GM20000 (cell line): ENCODE measurements around the gene NFKBIZ.

Experiments
- DNase-seq: peaks from one replicate; pipeline ENCODE4 v3.0.0; 2012; ENCODE audit warnings: low spot score
- TF ChIP-seq, protein P1 (sequence below): IDR thresholded peaks from 2 replicates; pipeline ENCODE4 v1.5.1; 2012; ENCODE audit warnings: mild to moderate bottlenecking, control low read depth; ENCODE audit errors: extremely low read depth, missing control alignments

The NFKBIZ gene

DNA sequence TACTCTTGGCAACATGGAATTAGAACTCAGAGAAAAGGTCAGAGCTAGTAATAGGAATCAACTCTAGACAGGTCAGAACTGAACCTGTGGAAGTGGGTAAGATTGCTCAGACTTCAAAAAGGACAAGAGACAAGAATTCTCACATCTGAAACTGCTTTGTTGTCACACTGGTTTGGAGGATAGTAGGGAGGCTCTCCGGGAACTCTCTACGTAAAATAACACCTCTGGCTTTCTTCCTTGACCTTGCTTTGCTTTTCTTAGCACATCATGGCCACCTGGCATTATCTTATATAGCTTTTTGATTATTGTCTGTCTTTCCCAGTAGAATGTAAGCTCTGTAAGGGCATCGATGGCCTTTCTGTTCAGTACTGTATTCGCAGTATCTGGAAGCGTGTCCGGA is 13.2 kb upstream of the NFKBIZ start:
- TF ChIP-seq, protein P1, sequence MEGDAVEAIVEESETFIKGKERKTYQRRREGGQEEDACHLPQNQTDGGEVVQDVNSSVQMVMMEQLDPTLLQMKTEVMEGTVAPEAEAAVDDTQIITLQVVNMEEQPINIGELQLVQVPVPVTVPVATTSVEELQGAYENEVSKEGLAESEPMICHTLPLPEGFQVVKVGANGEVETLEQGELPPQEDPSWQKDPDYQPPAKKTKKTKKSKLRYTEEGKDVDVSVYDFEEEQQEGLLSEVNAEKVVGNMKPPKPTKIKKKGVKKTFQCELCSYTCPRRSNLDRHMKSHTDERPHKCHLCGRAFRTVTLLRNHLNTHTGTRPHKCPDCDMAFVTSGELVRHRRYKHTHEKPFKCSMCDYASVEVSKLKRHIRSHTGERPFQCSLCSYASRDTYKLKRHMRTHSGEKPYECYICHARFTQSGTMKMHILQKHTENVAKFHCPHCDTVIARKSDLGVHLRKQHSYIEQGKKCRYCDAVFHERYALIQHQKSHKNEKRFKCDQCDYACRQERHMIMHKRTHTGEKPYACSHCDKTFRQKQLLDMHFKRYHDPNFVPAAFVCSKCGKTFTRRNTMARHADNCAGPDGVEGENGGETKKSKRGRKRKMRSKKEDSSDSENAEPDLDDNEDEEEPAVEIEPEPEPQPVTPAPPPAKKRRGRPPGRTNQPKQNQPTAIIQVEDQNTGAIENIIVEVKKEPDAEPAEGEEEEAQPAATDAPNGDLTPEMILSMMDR = no peak
- no peak for DNase-seq

DNA sequence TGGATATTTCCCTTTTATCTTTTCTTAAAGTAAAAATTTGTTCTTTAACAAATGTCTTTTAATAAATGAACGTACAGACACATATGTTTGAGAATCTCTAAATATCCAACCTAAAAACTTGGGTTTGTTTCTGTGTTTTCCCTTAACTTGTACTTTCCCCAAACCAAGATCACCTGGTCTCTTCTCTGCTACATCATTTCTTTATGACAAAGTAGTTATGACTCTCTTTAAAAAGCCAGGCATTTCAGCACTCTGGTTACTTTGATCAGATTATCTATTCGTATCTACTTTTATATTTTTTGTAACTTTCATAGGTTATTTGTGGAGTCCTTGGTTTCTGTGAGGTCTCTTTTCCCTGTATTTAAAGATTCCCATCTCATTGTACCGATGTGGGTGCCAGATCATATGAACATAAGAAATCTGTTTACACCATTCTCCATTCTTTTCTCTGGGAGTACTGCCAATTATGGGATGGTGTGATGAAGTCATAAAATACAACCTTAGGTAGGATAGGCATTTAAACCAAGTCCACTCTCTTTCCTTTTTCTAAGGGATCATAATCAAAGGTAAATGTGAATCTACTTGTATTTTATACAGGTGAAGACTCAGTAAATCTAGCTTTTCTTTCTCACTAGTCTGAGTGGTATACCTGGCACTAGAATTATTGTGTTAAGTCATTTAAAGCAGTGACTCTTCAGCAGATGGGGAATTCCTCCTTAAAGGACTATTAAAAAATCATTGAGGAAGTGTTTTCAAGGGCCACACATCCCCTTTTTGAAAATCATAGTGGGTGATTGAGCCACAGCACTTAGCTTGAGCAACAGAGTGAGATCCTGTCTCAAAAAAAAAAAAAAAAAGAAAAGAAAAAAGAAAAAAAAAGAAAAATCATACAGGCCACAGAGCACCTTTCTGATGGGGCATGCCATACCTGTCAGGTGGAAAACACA is 12.4 kb upstream of the NFKBIZ start:
- TF ChIP-seq, protein P1 = no peak
- DNase-seq = no peak

DNA sequence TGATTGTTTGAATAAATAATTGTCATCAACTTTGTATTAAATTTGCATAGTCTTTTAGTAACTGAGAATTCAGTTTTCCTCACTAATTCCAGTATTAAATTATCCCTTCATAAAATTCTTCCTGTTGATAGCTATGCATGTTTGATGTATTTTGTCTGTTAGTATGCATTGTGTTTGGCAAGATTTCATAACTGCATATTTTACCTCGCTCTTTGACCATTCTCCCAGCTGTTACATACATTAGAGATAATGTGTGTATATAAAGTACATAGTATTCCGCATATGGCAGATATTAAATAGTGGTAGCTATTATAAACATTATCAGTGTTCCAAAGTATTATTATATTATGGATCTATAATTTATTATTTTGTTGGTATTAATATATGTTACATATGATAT is 10.6 kb upstream of the NFKBIZ start:
- TF ChIP-seq, protein P1 = no peak
- no peak for DNase-seq

- DNase-seq = no peak
- TF ChIP-seq, protein P1 = no peak
These were observed 9.2 kb upstream of the NFKBIZ start for GRCh38 chr3:101840066-101840465.

- no peak for DNase-seq
- TF ChIP-seq, protein P1 = no peak
These were observed 6.9 kb upstream of the NFKBIZ start for GRCh38 chr3:101842245-101842934.

DNA sequence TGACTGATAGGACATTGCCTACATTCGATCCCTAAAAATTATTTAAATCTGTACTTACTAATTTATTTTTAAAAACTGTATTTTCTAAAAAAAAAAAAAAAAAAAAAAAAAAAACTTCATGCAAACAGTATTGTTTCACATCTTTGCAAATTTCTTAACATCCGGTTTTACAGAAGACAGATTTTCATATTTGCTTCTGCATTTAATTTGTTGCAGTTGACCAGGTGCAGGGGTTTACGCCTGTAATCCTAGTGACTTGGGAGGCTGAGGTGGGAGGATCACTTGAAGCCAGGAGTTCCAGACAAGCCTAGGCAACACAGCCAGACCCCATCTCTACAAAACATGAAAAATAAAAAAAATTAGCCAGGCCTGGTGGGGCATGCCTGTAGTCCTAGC is 6.4 kb upstream of the NFKBIZ start:
- no peak for DNase-seq

More for the DNA sequence above, 6.4 kb upstream of the NFKBIZ start:
- TF ChIP-seq, protein P1 = no peak
